ENCODE data around the gene DNMBP. TPM values are rescaled to one million over a fixed set of nuclear protein-coding genes. Genes with fewer than 3 reads are reported as not detected.

The DNMBP gene
- total RNA-seq, 1 experiment from 2014 or later: 19.7 TPM

DNA sequence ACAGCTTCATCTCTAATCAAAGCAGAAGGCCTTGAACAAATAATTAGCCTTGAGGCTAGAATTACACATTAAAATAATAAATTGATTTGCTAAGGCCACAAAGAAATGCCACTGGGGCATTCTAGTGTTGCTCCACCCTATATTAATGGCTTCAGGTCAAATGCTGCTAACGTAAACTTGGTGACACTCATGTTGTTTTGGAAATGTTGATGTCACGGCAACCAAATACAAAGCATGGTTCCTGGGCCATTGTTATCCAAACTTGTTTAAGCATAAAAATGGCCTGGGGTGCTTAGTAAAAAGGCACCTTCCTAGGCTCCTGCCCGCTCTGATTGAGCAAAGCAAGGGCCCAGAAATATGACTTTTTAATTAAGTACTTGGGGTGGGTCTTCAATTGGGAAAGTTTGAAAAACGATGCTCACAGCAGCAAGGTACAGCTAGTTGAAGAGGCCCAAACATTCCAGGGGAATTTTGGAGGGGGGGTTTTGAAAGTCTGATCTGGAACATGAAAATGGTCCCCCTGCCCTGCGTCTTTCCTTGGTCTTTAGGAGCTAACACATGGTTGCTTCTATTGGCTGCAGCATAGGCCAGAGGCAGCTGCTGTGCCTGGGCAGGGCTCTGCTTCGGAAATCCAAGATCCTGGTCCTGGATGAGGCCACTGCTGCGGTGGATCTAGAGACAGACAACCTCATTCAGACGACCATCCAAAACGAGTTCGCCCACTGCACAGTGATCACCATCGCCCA lies 159.6 kb downstream of the DNMBP start:
- TF ChIP-seq, protein P1, sequence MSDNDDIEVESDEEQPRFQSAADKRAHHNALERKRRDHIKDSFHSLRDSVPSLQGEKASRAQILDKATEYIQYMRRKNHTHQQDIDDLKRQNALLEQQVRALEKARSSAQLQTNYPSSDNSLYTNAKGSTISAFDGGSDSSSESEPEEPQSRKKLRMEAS (CRISPR knock-in tag; IDR thresholded peaks at IDR 0.05): peak; percentile 43; the same call in 1 of the 2 replicates
- TF ChIP-seq ATF1 (CRISPR knock-in tag; IDR thresholded peaks at IDR 0.05): no peak
- TF ChIP-seq, protein P2, sequence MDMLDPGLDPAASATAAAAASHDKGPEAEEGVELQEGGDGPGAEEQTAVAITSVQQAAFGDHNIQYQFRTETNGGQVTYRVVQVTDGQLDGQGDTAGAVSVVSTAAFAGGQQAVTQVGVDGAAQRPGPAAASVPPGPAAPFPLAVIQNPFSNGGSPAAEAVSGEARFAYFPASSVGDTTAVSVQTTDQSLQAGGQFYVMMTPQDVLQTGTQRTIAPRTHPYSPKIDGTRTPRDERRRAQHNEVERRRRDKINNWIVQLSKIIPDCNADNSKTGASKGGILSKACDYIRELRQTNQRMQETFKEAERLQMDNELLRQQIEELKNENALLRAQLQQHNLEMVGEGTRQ (CRISPR knock-in tag; IDR thresholded peaks at IDR 0.05): no peak
- TF ChIP-seq FOXK1 (CRISPR knock-in tag; IDR thresholded peaks at IDR 0.05): no peak
- TF ChIP-seq, protein P3, sequence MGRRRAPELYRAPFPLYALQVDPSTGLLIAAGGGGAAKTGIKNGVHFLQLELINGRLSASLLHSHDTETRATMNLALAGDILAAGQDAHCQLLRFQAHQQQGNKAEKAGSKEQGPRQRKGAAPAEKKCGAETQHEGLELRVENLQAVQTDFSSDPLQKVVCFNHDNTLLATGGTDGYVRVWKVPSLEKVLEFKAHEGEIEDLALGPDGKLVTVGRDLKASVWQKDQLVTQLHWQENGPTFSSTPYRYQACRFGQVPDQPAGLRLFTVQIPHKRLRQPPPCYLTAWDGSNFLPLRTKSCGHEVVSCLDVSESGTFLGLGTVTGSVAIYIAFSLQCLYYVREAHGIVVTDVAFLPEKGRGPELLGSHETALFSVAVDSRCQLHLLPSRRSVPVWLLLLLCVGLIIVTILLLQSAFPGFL (CRISPR knock-in tag; IDR thresholded peaks at IDR 0.05; ENCODE audit: borderline replicate concordance): no peak
- no peak for TF ChIP-seq NR3C1 (CRISPR knock-in tag; conservative IDR thresholded peaks at IDR 0.05; ENCODE audit: low read depth)
- TF ChIP-seq, protein P4, sequence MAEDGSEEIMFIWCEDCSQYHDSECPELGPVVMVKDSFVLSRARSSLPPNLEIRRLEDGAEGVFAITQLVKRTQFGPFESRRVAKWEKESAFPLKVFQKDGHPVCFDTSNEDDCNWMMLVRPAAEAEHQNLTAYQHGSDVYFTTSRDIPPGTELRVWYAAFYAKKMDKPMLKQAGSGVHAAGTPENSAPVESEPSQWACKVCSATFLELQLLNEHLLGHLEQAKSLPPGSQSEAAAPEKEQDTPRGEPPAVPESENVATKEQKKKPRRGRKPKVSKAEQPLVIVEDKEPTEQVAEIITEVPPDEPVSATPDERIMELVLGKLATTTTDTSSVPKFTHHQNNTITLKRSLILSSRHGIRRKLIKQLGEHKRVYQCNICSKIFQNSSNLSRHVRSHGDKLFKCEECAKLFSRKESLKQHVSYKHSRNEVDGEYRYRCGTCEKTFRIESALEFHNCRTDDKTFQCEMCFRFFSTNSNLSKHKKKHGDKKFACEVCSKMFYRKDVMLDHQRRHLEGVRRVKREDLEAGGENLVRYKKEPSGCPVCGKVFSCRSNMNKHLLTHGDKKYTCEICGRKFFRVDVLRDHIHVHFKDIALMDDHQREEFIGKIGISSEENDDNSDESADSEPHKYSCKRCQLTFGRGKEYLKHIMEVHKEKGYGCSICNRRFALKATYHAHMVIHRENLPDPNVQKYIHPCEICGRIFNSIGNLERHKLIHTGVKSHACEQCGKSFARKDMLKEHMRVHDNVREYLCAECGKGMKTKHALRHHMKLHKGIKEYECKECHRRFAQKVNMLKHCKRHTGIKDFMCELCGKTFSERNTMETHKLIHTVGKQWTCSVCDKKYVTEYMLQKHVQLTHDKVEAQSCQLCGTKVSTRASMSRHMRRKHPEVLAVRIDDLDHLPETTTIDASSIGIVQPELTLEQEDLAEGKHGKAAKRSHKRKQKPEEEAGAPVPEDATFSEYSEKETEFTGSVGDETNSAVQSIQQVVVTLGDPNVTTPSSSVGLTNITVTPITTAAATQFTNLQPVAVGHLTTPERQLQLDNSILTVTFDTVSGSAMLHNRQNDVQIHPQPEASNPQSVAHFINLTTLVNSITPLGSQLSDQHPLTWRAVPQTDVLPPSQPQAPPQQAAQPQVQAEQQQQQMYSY (CRISPR knock-in tag; IDR thresholded peaks at IDR 0.05): peak; percentile 14; the same call in 1 of the 2 replicates
- TF ChIP-seq ZNF263 (CRISPR knock-in tag; IDR thresholded peaks at IDR 0.05; ENCODE audit: low read depth): no peak
- Mint-ChIP-seq H3K27ac (peak overlapping the region; percentile 67), H3K27me3 (ENCODE audit: low read depth) (peaks cover 6% of the 10 kb centered on the region; the same call in 1 of the 2 replicates), H3K9me3 (no peaks in the 10 kb centered on the region), H3K4me3 (peak overlapping the region; percentile 51), H3K36me3 (no peaks in the 10 kb centered on the region), H3K4me1 (peaks cover 75% of the 10 kb centered on the region)
- POLR2A ChIA-PET: interaction anchor here (0.5 to 0.7 kb wide), 2 partner anchors 9 to 389 kb away, joined by 3 to 7 read pairs; no protein-coding TSS in a partner anchor
- ATAC-seq (peak; percentile 37), DNase-seq (ENCODE audit: low spot score) (peak; percentile 25)
- CTCF ChIA-PET: interaction anchor here (1.1 to 3.5 kb wide), 5 partner anchors 9 to 196 kb away, joined by 3 to 22 read pairs (median 4); partner anchors contain the start of genes COX15, CUTC and DNMBP

DNA sequence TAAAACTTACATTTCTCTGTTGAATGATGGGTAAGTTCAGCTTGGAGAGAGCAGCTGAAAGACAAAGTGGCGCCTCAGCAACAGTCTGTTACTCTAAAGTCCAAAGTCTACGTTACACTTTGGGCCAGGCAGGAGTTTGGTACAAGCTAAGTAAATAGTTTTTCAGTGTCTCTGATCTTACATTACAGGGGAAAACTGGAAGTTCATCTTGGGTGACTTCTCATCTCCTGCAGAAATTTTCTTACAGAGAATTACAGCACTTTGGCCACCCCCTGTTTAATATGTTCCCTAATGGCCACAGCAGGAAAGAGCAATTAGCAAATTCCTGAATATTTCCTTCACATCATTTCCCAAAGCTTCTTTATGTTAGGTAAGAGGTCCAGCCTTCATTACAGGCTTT lies 160.2 kb downstream of the DNMBP start:
- H3K4me1 Mint-ChIP-seq: peaks cover 69% of the 10 kb centered on the region
- H3K9me3 Mint-ChIP-seq: no peaks in the 10 kb centered on the region
- peaks cover 6% of the 10 kb centered on the region; the same call in 1 of the 2 replicates for H3K27me3 Mint-ChIP-seq (ENCODE audit: low read depth)
- DNase-seq (ENCODE audit: low spot score) (no peak), ATAC-seq (no peak)
- ChIA-PET CTCF (interaction anchor here (1.1 to 3.5 kb wide), 5 partner anchors 10 to 196 kb away, joined by 3 to 22 read pairs (median 4); partner anchors contain the start of genes COX15, CUTC and DNMBP), POLR2A (no interaction called here)
- H3K4me3 Mint-ChIP-seq: peak overlapping the region; percentile 51
- H3K27ac Mint-ChIP-seq: peak overlapping the region; percentile 67
- H3K36me3 Mint-ChIP-seq: no peaks in the 10 kb centered on the region
- no peak for TF ChIP-seq OVOL2 (CRISPR knock-in tag; IDR thresholded peaks at IDR 0.05; ENCODE audit: borderline replicate concordance)
- TF ChIP-seq, protein P1 (CRISPR knock-in tag; IDR thresholded peaks at IDR 0.05): no peak
- TF ChIP-seq MYBL2 (CRISPR knock-in tag; IDR thresholded peaks at IDR 0.05): no peak
- TF ChIP-seq, protein P5, sequence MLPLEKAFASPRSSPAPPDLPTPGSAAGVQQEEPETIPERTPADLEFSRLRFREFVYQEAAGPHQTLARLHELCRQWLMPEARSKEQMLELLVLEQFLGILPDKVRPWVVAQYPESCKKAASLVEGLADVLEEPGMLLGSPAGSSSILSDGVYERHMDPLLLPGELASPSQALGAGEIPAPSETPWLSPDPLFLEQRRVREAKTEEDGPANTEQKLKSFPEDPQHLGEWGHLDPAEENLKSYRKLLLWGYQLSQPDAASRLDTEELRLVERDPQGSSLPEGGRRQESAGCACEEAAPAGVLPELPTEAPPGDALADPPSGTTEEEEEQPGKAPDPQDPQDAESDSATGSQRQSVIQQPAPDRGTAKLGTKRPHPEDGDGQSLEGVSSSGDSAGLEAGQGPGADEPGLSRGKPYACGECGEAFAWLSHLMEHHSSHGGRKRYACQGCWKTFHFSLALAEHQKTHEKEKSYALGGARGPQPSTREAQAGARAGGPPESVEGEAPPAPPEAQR (CRISPR knock-in tag; IDR thresholded peaks at IDR 0.05): no peak
- TF ChIP-seq, protein P6, sequence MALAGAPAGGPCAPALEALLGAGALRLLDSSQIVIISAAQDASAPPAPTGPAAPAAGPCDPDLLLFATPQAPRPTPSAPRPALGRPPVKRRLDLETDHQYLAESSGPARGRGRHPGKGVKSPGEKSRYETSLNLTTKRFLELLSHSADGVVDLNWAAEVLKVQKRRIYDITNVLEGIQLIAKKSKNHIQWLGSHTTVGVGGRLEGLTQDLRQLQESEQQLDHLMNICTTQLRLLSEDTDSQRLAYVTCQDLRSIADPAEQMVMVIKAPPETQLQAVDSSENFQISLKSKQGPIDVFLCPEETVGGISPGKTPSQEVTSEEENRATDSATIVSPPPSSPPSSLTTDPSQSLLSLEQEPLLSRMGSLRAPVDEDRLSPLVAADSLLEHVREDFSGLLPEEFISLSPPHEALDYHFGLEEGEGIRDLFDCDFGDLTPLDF (CRISPR knock-in tag; IDR thresholded peaks at IDR 0.05): no peak
- no peak for TF ChIP-seq ELF4 (CRISPR knock-in tag; IDR thresholded peaks at IDR 0.05; ENCODE audit: low read depth)
- TF ChIP-seq, protein P7, sequence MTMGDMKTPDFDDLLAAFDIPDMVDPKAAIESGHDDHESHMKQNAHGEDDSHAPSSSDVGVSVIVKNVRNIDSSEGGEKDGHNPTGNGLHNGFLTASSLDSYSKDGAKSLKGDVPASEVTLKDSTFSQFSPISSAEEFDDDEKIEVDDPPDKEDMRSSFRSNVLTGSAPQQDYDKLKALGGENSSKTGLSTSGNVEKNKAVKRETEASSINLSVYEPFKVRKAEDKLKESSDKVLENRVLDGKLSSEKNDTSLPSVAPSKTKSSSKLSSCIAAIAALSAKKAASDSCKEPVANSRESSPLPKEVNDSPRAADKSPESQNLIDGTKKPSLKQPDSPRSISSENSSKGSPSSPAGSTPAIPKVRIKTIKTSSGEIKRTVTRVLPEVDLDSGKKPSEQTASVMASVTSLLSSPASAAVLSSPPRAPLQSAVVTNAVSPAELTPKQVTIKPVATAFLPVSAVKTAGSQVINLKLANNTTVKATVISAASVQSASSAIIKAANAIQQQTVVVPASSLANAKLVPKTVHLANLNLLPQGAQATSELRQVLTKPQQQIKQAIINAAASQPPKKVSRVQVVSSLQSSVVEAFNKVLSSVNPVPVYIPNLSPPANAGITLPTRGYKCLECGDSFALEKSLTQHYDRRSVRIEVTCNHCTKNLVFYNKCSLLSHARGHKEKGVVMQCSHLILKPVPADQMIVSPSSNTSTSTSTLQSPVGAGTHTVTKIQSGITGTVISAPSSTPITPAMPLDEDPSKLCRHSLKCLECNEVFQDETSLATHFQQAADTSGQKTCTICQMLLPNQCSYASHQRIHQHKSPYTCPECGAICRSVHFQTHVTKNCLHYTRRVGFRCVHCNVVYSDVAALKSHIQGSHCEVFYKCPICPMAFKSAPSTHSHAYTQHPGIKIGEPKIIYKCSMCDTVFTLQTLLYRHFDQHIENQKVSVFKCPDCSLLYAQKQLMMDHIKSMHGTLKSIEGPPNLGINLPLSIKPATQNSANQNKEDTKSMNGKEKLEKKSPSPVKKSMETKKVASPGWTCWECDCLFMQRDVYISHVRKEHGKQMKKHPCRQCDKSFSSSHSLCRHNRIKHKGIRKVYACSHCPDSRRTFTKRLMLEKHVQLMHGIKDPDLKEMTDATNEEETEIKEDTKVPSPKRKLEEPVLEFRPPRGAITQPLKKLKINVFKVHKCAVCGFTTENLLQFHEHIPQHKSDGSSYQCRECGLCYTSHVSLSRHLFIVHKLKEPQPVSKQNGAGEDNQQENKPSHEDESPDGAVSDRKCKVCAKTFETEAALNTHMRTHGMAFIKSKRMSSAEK (CRISPR knock-in tag; IDR thresholded peaks at IDR 0.05; ENCODE audit: borderline replicate concordance): no peak
- TF ChIP-seq GABPB1 (CRISPR knock-in tag; IDR thresholded peaks at IDR 0.05): no peak
